AG04449 (cell line): Measurements from ENCODE around the gene MGAT5.

ENCODE experiments used
- CTCF ChIA-PET: fragments of 350-600 bp; formaldehyde crosslinking; extraction: SDS; loops from one replicate; lab custom pipeline; 2021; ENCODE audit warnings: antibody characterized with exemption; lab: Yijun Ruan, JAX
- POLR2A ChIA-PET: fragments of 400-600, 350-600 bp; formaldehyde crosslinking; extraction: SDS; loops from one replicate; lab custom pipeline; 2020; ENCODE audit warnings: antibody characterized with exemption, inconsistent platforms; lab: Yijun Ruan, JAX
- DNase-seq: peaks from one replicate; pipeline ENCODE4 v3.0.0-alpha.2; 2010; ENCODE audit warnings: low read depth, low spot score
- H3K4me3 ChIP-seq: 2 replicates; pipeline ENCODE4 v1.5.1; 2011; ENCODE audit warnings: low read depth, mild to moderate bottlenecking, control low read depth, low read length
- TF ChIP-seq, protein P1 (sequence below): IDR thresholded peaks from one replicate; pipeline ENCODE4 v1.5.1; 2011; ENCODE audit warnings: mild to moderate bottlenecking, moderate library complexity, low read length, control low read depth, inconsistent platforms; ENCODE audit not compliant: insufficient read depth; ENCODE audit errors: missing control alignments

Gene MGAT5

DNA sequence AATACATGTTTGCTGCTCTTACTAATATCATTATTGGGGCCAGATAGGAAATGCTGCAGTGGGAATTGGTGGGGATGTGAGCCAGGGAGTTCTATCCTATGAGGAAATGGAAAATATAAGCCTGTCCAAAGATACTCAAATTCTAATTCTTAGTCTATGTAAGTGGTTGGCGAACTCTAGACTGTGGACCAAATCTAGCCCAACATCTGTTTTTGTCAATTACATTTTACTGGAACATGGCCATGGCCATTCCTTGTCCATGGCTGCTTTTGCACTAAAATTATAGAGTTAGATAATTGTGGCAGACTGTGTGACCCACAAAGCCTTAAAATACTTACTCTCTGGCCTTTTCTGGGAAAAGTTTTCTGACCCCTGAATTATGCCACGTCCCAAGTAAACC is 113.3 kb downstream of the MGAT5 start:
- H3K4me3 ChIP-seq, result no peak overlapping the region
- TF ChIP-seq, protein P1, sequence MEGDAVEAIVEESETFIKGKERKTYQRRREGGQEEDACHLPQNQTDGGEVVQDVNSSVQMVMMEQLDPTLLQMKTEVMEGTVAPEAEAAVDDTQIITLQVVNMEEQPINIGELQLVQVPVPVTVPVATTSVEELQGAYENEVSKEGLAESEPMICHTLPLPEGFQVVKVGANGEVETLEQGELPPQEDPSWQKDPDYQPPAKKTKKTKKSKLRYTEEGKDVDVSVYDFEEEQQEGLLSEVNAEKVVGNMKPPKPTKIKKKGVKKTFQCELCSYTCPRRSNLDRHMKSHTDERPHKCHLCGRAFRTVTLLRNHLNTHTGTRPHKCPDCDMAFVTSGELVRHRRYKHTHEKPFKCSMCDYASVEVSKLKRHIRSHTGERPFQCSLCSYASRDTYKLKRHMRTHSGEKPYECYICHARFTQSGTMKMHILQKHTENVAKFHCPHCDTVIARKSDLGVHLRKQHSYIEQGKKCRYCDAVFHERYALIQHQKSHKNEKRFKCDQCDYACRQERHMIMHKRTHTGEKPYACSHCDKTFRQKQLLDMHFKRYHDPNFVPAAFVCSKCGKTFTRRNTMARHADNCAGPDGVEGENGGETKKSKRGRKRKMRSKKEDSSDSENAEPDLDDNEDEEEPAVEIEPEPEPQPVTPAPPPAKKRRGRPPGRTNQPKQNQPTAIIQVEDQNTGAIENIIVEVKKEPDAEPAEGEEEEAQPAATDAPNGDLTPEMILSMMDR, result no peak
- CTCF ChIA-PET, result interaction anchor here (0.9 to 17.4 kb wide), 6 partner anchors 44 to 480 kb away, joined by 3 to 147 read pairs (median 8); no protein-coding TSS in a partner anchor
- DNase-seq, result no peak
- POLR2A ChIA-PET, result no interaction called here

DNA sequence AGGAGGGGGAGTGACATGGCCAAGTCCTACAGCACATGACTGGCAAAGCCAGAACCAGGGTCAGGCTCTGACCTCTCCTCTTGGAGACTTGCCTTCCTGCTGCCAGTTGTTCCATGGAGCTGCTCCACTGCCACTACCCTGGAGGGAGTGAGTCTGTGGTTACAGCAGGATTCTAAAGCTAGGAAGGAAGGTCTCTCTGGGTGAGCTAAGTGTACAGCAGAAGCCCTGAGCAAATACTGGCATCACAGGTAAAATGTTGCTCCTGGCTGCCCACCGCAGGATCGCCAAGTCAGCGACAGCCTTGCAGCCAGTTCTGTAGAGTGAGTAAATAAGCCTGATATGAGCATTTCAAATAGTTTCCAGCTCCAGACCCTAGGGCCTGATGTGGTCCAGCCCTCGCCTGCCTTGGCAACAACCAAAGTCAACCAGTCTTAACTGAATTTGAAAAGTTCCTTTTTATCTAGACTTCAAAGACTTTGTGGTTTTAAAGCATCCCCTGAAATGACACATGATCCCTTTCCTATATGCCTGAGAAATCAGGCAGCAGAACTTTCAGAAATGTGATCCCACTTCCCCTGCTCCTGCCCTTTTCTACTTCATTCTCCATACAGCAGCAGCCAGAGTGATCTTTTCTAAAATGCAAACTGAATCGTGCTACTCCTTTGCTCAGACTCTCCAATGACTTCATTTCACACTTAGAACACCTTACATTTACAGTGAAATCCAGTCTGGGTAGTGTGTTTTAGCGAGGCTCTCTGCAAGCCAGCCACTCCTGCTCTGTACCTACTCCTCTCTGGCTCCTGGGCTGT is 114.3 kb downstream of the MGAT5 start:
- TF ChIP-seq, protein P1, result no peak
- no peak for DNase-seq
- ChIA-PET POLR2A (no interaction called here), CTCF (interaction anchor here (0.8 to 17.4 kb wide), 6 partner anchors 30 to 481 kb away, joined by 3 to 147 read pairs (median 8); no protein-coding TSS in a partner anchor)
- no peak overlapping the region for H3K4me3 ChIP-seq

DNA sequence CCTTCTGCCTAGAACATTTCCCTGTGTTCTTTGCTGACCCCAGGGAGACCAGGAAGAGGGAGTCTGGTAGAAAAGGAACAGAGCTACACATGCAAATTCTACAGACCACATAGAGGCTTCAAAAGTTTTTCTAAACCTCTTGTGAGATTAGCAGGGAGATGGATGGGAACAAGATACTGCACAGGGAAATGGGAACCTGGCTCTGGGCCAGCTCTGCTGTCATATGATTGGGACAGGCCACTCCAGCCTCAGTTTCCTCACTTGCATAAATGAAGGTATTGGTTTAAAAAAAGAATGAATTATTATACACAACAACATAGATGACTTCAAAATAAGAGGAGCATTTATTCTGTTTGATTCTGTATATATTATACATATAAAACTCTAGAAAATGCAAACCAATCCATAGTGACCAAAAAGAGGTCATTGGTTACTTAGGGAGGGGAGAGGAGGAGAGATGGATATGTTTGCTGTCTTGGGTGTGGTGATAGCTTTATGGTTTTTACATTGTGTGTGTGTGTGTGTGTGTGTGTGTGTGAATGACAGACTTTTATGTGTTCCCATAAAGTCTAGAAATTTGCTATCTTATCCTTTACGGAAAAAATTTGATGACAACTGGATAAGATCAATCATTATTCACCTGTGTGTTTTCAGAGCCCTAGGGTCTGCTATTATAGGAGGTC is 115.5 kb downstream of the MGAT5 start:
- DNase-seq, result no peak
- no peak overlapping the region for H3K4me3 ChIP-seq
- ChIA-PET CTCF (interaction anchor here (0.8 to 17.4 kb wide), 5 partner anchors 42 to 484 kb away, joined by 3 to 147 read pairs (median 8); no protein-coding TSS in a partner anchor), POLR2A (no interaction called here)
- TF ChIP-seq, protein P1, result no peak

DNA sequence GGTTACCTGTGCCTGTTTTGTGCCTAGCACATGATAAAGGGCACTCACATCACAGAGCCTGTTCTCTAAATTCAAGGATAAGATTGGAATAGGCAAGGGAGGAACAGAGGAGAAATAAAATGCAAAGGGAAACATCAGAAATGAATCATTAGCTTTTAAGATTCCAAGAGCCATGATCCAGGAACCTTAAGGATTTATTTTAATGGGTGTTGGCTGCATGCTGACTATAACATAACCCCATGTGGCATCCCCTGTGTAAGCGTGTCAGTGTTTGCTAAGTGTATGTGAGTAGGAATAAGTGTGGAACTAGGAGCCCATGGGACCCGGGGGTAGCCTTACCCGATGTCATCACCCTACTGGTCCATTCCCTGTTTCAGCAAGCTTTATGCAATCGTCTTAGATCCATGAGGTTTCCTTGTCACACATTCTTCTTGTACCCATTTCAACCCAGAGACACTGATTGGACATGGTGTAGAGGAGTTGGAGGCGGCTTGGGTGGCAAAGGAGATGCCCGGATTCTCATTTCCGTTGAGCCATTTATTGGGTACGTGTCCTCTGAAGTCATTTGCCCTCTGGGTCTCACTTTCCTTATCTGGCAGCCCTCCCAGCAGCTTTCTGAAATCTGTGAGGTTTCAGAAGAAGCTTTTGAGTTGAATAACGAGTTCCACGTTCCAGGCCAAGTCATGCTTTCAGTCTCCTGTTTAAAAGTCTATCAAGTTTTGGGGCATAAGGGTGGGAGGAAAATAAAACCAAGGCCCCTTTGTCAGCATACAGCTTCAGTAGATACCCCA is 117.0 kb downstream of the MGAT5 start:
- TF ChIP-seq, protein P1, result no peak
- ChIA-PET POLR2A (no interaction called here), CTCF (interaction anchor here (0.9 to 17.4 kb wide), 6 partner anchors 9 to 252 kb away, joined by 3 to 147 read pairs (median 6); no protein-coding TSS in a partner anchor)
- H3K4me3 ChIP-seq, result no peak overlapping the region
- DNase-seq, result no peak

DNA sequence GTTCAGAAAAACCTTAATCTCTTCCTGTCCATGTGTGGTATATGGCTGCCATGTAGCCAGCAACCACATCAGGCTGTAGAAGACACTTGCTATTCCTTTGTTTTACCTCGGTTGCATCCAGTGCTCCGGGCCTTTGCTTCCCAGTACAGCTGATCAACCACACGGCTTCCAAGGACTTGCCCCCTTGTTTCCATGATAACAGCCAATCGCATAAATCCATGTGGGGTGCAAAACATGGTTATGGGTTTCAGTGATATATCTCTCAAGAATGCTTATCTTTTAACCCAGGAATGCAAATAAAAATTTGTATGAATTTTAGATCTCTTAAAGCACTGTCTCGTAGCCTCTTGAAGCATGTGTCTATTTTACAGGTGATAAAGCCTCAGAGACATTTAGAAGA is 118.3 kb downstream of the MGAT5 start:
- DNase-seq, result no peak
- POLR2A ChIA-PET, result interaction anchor here (1.0 kb wide), 1 partner anchor 75 kb away, joined by 3 read pairs; no protein-coding TSS in a partner anchor
- H3K4me3 ChIP-seq, result no peak overlapping the region
- CTCF ChIA-PET, result interaction anchor here (1.4 to 17.4 kb wide), 6 partner anchors 8 to 489 kb away, joined by 3 to 147 read pairs (median 12); no protein-coding TSS in a partner anchor
- TF ChIP-seq, protein P1, result no peak
